ENCODE data around the gene TCEAL4.

DNA sequence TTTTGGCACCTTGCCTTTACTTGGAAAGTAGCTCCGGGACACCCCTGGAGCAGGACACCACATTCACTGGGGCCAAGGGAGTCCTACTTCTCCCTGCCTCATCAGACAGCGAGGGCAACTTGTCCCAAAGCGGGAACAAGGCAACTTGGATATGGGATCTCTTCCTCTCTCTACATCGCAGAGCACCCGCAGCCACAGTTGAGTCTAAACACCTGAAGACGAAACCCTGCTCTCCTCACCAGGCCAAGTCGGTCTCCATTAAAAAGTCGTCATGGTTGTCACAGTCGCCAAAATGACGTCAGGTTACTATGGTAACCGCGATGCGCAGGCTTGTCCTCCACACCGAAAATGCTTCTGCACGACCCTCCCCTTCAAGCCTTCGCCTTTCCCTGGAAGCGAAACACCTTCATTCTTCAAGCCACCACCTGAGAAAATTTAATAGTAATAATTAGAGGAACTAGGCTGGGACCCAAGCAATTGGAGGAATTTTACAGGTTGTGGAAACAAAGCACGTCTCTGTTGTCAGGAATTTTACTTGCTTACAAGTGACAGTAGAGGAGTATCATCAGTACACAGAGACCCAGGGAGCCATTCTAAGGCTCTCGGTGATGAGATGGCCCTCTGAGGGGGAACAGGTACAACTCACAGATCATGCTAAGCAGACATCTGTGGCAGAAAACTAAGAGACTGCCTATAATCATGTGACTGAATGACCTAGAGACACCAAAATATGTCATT, 30.5 kb upstream of the TCEAL4 start:
- TF ChIP-seq POLR2A (IDR thresholded peaks at IDR 0.05): no peak
- TF ChIP-seq, protein P1, sequence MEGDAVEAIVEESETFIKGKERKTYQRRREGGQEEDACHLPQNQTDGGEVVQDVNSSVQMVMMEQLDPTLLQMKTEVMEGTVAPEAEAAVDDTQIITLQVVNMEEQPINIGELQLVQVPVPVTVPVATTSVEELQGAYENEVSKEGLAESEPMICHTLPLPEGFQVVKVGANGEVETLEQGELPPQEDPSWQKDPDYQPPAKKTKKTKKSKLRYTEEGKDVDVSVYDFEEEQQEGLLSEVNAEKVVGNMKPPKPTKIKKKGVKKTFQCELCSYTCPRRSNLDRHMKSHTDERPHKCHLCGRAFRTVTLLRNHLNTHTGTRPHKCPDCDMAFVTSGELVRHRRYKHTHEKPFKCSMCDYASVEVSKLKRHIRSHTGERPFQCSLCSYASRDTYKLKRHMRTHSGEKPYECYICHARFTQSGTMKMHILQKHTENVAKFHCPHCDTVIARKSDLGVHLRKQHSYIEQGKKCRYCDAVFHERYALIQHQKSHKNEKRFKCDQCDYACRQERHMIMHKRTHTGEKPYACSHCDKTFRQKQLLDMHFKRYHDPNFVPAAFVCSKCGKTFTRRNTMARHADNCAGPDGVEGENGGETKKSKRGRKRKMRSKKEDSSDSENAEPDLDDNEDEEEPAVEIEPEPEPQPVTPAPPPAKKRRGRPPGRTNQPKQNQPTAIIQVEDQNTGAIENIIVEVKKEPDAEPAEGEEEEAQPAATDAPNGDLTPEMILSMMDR (IDR thresholded peaks at IDR 0.05 in 4 of 5, conservative IDR thresholded peaks at IDR 0.05 in 1 of 5): no peak

Measured in gastrocnemius medialis (tissue), 4 donors.